Occipital lobe (tissue), 2 donors: ENCODE data around the gene RASGEF1B. TPM values are rescaled to one million over a fixed set of nuclear protein-coding genes. Genes with fewer than 3 reads are reported as not detected.
A peak's percentile ranks its signal among the peaks of the same experiment; 100 is the strongest.

ENCODE experiments used
- DNase-seq: peaks from one replicate; lab custom pipeline; 2025; lab: John Stamatoyannopoulos, UW
- total RNA-seq: library from RNA; depleted of rRNA; stranded (reverse); fragments of >200 nt; gene quantifications from one replicate; pipeline ENCODE4 v1.2.3, GENCODE V29; 2014

Gene RASGEF1B
- total RNA-seq: 63.2 TPM

DNA sequence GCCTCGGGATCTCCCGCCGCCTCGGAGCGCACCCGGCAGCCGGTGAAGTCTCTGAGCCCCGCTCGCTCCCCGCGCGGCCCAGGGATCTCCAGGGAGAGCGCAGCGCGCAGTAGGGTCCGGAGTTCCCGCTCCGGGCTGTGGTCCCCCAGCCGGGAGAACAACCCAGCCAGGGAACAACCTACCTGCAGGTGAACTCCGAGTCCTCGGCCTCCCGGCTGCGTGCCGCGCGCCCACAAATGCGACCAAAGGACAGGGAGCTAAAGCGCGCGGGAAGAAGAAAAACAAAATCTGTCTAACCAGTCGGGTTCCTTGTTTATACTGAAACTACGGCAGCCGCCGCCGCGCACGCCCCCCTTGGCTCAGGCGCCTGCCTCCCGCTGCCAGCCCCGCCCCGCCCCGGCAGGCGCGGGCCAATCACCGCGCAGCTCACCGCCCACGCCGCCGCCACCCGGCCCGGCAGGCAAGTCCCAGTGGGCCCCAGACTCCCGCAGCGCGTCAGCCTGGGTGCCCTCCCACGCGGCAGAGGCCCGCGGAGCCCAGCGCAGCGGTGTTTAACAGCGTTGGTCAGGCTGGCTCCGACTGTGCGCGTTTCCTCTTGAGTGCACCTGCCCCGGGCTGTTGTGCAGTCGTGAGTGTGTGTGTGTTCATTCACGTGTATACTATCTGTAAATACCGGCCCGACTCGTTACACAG, at the start of gene RASGEF1B:
TSS of gene RASGEF1B (minus strand) at position 320 of the 693 bp plus-strand sequence. CDS start 12,399 bp downstream, outside the sequence.
- peak; percentile 90 for DNase-seq

DNA sequence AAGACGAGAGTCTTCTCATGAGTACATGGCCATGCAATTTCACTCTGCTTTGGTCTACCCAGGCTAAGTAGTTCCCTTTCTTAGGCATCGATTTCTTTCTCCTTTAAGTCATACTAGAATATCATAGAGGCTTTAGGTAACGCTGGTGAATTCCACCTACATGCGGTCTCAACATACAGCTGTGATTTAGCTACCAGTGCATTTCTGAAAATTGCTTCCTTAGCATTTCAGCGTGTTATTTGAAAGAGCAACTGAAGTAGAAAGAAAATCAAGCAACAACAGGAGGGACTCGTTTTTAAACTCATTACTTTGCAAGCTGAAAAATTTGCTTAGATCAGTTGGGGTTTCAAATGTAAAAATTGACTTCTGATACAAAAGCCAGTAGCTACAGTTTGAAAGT, 48.1 kb upstream of the RASGEF1B start:
- no peak for DNase-seq

DNA sequence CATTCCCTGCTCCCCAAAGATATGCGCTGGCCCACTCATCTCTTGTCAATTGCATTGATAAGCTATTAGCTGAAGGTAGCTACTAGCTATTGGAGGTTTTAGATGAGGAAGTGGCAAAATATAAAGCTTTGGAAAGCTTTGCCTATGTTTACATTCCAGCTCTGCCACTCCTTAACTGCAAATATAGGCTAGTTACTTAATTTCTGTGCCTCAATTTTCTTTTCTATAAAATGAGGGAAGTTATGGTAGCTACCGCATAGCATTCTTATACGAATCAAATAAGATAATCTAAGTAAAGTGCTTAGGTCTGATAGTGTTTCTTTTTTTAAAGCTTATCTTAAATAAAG, 47.7 kb upstream of the RASGEF1B start:
- no peak for DNase-seq

DNA sequence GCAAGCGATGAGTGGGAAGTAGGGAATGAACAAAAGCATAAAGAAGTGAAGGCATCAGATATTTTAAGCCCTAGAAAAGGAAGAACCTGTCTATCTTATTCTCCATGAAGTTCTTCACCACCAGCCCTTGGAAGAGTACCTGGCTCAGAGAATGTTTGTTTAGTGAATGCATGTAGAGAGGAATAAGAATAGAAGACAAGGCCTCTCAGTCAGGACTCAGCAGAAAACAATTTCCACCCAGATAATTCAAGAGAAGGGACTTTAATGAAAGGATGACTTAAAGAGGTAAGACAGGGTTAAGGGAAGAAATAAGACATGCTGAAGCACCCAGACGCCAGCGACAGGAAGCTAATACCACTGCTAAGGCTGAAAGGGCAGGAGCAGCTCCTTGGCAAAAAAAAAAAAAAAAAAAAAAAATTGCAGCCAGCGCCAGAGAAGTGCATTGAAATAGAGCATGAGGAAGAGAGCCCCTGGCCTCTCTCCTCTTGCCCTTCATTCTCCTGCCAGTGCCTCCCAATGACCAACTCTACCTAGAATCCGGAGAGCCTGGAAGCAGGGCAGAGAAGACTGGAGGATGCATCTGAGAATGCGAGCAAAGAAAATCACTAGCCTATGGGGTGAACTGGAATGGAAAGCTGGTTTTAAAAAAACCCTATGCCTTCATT, 47.2 kb upstream of the RASGEF1B start:
- no peak for DNase-seq

DNA sequence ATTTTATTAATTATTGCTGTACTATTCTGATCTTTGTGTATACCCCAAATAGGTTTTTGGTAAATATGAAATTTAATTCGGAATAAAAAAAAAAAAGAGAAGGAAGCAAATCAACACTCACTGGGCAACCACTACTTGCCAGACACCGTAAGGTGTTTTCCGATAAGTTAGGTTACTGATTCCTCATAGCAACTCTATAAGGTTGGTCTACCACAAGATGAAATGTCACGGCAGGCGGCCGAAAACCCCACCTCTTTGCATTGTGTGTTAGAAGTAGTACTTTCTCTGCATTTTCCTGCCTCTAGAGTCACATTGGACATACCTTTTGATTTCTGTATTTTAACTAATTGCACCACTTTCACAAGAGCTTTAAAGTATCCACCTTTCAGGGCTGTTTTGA, 44.5 kb upstream of the RASGEF1B start:
- DNase-seq: no peak

DNA sequence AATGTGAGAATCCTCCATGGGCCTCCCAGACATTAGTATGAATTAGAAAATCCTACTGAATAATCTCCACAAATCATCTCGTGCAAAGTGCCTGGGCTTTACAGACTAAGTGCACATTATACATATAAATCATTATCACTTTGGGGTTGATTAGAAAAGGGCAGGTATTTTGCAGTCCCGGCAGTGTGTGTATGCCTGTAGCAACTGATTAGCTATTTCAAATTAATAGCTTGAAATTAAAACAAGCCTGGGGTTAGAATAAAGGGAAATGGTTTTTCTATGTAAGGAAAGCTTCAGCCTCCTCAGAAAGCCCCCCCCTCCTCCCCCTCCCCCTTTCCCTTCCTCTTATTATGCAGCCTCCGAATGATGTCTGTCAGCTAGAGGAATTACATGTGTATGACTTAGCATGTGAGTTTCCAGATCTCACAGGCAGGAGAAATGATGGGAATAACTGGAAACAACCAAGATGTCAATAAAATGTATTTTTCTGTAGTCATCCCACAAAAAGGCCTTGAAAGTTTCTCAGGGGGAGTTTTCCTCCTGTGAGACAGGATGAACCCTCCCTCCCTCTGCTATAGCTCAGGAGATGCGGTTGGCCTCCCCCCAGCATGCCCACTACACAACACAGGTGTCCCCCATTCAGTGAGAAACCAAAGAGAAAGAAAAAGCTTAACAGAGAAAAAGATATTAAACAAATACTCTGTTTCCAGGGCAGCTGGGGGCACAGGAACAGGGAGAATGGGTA, 41.2 kb upstream of the RASGEF1B start:
- DNase-seq: no peak

DNA sequence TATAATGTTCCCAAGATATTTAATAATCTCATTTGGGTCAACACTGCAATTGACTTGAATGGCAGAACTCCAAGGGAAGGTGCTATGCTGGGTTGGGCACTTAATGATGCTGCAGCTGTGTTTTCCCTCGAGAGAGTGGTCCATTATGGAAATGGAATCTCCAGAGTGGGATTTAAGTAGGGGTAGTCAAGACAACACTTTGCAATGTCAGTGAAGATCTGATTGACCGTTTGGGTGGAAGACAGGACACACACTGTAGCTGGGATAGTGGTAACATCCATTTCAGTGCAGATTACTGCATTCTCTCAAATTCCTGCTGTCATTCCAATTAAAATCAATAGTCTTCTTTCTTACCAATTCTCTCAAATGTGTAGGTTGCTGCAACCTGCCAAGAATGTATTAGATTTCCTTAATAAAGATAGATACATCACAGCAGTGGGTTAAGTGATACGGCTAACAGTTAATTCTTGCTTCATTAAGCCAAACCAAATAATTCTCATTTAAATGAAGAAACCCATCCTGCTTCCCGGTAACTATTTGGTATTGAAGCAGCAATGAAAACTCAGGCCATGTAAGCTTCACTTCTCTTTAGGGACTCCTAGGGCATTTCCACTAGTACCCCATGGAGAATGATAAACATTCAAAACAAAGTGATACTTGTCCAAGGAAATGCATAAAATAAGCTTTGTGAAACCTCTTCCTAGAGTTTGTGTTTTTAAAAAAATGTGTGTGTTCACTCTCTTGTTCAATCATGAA, 40.5 kb upstream of the RASGEF1B start:
- DNase-seq: no peak

DNA sequence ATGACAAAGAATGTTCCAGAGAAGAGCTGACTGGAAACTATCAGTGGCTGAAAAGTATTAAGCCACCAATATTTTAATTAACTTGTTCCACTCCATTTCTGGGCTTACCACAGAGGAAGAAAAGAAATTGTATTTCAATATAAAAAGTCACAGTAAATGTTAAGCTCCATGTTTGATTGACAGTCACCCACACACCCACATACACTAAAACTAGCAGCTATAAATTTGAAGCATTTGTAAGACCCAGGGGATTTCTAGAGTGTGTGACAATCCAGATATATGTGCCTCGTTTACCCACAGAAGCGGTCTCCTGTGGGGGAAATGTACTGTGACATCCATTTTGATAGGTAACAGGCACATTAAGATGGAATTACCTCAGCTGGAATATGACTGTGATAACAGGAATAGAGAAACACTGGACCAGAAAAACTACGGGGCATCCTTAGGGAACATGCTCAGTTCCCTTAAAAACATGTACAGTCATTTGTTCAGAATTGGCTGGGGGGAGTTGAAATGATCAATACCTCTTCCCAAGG, 39.0 kb upstream of the RASGEF1B start:
- DNase-seq: no peak

DNA sequence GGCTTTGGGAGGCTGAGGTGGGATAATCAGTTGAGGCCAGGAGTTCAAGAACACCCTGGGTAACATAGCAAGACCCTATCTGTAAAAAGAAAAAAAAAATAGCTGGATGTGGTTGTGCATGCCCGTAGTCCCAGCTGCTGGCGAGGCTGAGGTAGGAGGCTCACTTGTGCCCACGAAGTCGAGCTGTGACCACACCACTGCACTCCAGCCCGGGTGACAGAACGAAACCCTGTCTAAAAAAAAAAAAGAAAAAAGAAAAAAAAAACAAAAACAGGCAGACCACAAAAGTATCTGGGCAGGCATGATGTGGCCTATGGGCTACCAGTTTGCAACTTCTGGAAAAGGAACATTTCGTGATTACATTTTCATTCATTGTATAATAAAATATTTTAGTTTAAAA, 38.1 kb upstream of the RASGEF1B start:
- no peak for DNase-seq

DNA sequence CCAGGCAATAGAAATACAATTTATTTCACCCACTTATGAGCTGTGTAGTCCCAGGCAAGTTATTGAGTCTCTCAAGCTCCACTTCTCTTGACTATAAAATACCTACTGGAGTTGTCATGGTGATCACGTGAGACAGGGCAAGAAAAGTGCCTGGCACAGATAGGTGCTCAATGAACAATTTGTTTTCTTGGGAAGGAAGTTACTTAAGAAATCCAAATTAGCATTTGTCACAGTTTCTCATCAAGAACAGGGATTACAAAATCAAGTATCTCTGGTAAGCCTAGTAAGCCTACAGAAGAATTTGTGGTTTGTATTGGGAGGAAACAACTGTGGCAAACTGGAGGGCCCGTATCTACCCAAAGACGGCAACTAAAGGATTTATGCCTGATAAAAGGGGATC, 37.5 kb upstream of the RASGEF1B start:
- DNase-seq: no peak

DNA sequence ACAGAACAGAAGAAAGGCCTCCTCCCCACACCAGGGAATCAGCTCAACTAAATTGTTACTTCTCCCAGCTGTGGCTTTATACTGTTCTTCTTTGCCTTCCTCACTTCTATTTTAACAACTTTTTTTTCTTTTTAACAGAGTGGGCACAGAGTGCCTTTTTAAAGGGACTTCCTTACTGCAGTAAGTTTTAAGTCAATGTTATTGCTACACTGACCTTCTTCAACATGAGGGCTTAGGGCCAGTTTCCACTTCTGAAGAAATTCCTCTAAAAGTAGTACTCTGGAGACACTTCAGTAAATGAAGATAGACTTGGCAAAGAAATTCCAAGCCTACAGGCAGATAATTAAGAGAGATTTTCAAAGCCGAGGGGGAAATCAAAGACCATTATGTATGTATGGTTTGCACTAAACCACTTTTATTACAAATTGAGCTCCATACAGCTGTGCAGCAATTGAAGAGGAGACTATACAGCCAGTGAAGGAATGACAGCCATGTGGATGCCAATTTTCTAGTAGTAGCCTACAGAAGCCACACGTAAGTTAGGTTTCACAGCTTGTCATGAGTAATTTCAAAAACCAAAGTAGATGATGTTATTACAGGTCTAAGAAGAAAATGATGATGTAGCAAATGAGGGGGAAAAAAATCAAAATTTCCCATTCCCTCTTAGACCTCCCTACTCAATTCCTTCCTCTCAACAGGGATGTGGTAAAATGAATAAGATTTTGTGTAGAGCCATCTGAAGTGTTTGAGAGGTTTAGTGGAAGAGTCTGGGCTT, 36.9 kb upstream of the RASGEF1B start:
- DNase-seq: no peak

DNA sequence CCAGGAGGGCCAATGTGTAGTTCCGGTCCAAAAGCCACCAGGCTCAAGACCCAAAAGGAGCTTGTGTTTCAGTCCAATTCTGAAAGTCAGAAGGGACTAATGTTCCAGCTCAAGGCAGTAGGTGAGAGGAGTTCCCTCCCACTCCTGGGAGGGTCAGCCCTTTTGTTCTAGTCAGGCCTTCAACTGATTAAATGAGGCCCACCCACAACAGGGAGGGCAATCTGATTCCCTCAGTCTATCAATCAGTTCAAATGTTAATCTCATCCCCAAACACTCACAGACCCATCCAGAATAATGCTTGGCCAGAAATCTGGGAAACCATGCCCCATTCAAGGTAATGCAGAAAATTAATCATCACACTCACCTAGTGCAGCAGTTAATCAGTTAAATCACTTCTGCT, 35.8 kb upstream of the RASGEF1B start:
- no peak for DNase-seq

DNA sequence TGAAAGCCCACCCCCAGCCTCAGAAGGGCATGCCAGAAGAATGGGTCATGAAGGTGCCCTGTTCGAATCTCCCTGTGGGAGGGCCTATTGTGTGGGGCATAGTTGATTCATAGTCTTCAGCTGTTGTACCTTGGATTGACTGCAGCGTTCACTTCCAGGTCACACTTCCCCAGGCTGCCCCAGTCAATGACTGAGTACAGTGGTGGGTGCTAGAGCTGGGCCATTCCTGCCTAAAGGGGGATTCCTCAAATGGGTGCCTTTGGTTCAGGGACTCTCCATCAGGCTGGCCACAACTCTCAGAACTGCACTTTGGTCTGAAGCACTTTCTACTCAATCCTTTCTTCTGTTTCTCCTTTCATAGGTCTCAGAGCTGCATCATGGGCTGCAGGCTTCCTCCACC, 35.0 kb upstream of the RASGEF1B start:
- no peak for DNase-seq

DNA sequence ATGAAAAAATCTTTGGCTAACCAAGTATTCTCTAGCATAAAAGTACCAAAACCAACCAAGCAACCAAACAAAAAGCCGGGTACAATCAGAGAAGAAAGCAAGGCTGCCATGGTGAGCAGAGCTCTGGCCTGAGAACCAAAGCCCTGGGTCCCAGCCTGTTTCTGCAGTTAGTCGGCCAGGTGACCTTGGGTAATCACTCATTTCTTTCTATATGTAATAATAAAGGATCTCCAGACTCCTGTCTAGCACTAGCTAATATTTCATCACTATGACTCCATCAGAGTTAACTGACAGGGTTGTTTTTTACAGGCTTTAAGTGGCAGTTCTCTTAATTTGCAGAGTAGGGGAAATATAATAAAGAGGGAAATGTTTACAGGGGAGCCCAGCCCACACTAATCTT, 34.0 kb upstream of the RASGEF1B start:
- DNase-seq: no peak

DNA sequence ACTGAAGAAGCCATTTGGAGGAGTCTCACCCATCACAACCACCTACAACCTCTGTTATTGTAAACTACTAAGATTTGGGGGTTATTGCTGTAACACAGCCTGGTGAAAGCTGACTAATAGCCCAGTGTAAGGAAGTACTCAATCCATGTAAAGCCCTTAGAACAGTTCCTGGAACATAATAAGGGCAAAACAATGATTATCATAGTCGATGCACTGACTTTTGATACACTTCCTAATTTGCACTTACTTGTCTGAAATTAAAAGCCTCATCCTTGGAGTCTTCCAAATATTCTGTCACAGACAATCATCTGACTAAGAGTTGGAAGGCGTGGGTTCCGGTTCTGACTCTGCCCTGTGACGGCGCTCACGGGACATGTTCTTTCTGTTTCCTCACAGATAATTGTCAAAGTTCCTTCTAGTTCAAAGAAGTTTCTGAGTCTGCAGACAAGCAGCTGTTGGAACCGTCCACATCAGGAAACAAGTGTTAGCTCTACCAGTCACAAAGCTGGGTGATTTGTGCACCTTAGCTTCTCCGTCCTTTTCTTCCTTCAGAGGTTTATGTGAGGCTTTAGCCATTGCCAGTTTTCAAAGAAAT, 33.4 kb upstream of the RASGEF1B start:
- DNase-seq: no peak

DNA sequence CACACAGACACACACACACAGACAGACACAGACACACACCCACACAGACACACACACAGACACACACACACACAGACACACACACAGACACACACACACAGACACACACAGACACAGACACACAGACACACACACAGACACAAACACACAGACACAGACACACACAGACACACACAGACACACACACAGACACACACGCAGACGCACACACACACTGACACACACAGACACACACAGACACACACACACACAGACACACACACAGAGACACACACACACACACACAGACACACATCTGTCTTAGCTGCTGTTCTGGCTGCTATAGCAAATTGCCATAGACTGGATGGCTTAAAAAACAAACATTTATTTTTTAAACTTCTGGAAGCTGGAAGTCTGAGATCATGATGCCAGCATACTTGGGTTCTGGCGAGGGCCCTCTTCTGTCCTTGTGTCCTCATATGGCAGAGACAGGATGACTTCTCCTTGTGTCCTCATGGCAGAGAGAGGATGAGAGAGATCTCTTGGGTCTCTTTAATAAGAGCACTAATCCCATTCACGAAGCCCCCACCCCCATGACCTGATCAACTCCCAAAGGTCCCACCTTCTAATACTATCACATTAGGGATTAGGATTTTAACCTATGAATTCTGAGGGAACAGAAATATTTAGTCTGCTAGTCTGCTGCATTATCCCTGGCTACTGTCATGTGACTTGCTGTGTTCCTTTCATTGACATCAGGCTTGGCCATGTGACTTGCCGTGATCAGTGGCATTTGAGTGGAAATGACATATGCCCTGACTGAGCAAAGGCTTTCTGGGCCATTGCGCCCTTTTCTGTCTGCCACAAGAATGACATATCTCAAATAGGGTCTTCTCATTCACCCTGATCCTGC, 32.7 kb upstream of the RASGEF1B start:
- DNase-seq: no peak

DNA sequence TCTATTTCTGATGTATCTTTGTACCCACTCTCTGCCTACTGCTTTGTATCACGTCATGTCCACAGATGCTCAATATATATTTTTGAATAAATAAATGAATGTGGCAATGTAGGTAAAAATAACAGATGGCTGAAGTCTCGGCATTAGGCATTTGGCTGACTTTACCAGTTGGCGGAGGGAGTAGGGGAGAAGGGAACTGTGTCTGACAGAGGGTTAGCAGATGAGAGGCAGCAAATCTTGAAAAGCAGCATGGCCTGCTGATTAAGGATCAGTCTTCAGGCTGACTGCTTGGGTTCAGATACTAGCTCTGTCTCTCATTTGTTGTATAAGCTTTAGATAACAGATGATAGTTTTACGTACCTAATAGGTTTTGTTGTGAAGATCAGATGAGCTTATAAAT, 31.9 kb upstream of the RASGEF1B start:
- no peak for DNase-seq

DNA sequence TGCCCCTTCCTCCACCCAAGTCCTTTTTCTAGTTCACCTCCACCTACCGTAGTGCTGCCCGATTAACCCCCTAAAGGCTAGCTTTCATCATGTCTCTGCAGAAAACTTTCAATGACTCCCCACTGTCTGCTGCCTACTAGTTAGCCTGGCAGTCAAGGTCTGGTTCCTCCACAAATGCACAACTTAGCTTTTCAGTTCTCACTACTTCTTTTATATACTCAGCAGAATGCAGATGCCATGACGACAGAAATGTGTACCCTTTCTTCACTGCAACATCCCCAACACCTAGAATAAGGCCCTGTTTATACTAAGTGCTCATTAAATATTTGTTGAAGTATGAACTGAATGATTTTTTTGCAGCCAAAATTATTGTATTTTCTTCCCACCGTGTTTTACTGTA, 30.9 kb upstream of the RASGEF1B start:
- no peak for DNase-seq

DNA sequence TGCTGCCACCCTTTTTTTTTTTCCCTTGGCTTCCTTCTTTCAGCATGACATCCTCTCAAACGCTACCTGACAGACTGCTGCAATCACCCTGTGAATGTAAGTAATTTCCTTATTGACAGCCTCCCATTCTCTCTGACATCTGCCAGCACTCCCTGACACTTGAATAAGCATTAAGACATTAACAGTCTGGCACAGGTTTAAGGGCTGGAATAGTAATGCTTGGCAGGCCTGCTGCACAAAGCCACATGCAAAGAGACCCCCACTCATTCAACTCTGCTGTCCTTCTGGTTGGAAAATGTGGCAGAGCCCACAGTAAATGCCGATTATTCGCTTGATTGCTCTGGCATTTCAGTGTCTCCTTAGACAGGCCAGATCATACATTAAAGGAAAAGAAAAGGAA, 28.1 kb upstream of the RASGEF1B start:
- no peak for DNase-seq
